Osteocyte (in vitro differentiated cells): Measurements from ENCODE around the gene KNG1. TPM values are rescaled to one million over a fixed set of nuclear protein-coding genes. Genes with fewer than 3 reads are reported as not detected.

Experiments
- DNase-seq: peaks from one replicate; pipeline ENCODE4 v3.0.0; 2021; ENCODE audit warnings: mixed read lengths; ENCODE audit not compliant: unreplicated experiment; ENCODE audit errors: extremely low spot score
- H3K27ac Mint-ChIP-seq: one replicate; pipeline ENCODE4 v1.8.0; 2021; ENCODE audit warnings: mild to moderate bottlenecking, mixed read lengths; ENCODE audit not compliant: unreplicated experiment
- H3K27me3 Mint-ChIP-seq: one replicate; pipeline ENCODE4 v1.8.0; 2021; ENCODE audit warnings: mixed read lengths; ENCODE audit not compliant: unreplicated experiment
- H3K36me3 Mint-ChIP-seq: one replicate; pipeline ENCODE4 v1.8.0; 2021; ENCODE audit warnings: mixed read lengths; ENCODE audit not compliant: unreplicated experiment
- H3K4me1 Mint-ChIP-seq: one replicate; pipeline ENCODE4 v1.8.0; 2021; ENCODE audit warnings: mixed read lengths; ENCODE audit not compliant: unreplicated experiment
- H3K4me3 Mint-ChIP-seq: one replicate; pipeline ENCODE4 v1.8.0; 2021; ENCODE audit warnings: mild to moderate bottlenecking, moderate library complexity, mixed read lengths; ENCODE audit not compliant: unreplicated experiment
- H3K9me3 Mint-ChIP-seq: one replicate; pipeline ENCODE4 v1.8.0; 2021; ENCODE audit warnings: mixed read lengths; ENCODE audit not compliant: unreplicated experiment
- total RNA-seq: library from RNA; stranded (reverse); gene quantifications from 2 replicates; pipeline ENCODE4 v1.2.1, GENCODE V29; 2021
- TF ChIP-seq, protein P1 (sequence below): fragments of 200-600 bp; sonication (generic); IDR thresholded peaks from 2 replicates; pipeline ENCODE4 v1.5.0; 2021; ENCODE audit warnings: antibody characterized with exemption, mild to moderate bottlenecking, moderate library complexity

Gene KNG1
- total RNA-seq, 1 donor from 2014 or later, result not detected

GRCh38 chr3:186783731-186784515 is 66.8 kb downstream of the KNG1 start:
- peaks cover 48% of the 10 kb centered on the region for H3K36me3 Mint-ChIP-seq

DNA sequence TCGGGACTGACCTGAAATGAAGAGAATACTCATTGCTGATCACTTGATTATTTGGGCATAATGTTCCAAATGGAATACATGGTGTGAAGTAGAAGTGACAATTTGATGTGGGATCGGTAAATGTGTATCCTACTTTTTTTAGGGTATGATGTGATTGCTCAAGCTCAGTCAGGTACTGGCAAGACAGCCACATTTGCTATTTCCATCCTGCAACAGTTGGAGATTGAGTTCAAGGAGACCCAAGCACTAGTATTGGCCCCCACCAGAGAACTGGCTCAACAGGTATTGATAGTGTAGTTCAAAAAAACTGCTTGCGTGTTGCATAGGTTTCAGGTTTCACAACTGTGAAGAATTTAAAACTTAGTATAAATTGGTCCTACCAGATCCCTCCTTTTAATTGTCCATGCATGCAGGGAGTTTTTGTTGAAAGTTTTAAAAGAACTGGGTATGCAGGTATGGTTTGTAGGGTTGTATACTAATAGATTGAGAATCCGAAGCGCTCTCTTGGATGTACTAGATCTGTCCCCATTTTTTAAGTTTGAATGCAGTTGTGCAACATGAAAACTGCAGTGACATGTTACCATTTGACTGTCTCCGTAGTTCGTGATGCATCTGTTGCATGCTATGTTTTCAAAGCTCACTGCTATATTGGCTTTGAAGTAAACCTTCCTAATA is 67.8 kb downstream of the KNG1 start:
- Mint-ChIP-seq H3K4me3 (peak overlapping the region; percentile 96), H3K27ac (peak overlapping the region; percentile 100), H3K36me3 (peaks cover 57% of the 10 kb centered on the region), H3K27me3 (no peaks in the 10 kb centered on the region), H3K9me3 (no peaks in the 10 kb centered on the region), H3K4me1 (peaks cover 57% of the 10 kb centered on the region)
- DNase-seq, result no peak
- TF ChIP-seq, protein P1, sequence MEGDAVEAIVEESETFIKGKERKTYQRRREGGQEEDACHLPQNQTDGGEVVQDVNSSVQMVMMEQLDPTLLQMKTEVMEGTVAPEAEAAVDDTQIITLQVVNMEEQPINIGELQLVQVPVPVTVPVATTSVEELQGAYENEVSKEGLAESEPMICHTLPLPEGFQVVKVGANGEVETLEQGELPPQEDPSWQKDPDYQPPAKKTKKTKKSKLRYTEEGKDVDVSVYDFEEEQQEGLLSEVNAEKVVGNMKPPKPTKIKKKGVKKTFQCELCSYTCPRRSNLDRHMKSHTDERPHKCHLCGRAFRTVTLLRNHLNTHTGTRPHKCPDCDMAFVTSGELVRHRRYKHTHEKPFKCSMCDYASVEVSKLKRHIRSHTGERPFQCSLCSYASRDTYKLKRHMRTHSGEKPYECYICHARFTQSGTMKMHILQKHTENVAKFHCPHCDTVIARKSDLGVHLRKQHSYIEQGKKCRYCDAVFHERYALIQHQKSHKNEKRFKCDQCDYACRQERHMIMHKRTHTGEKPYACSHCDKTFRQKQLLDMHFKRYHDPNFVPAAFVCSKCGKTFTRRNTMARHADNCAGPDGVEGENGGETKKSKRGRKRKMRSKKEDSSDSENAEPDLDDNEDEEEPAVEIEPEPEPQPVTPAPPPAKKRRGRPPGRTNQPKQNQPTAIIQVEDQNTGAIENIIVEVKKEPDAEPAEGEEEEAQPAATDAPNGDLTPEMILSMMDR, result no peak

More at GRCh38 chr3:186783731-186784515, 66.8 kb downstream of the KNG1 start:
- Mint-ChIP-seq H3K27ac (peak overlapping the region; percentile 100), H3K27me3 (no peaks in the 10 kb centered on the region), H3K4me1 (peaks cover 53% of the 10 kb centered on the region), H3K9me3 (no peaks in the 10 kb centered on the region), H3K4me3 (peak overlapping the region; percentile 96)
- TF ChIP-seq, protein P1, result no peak
- peak; percentile 95 for DNase-seq

DNA sequence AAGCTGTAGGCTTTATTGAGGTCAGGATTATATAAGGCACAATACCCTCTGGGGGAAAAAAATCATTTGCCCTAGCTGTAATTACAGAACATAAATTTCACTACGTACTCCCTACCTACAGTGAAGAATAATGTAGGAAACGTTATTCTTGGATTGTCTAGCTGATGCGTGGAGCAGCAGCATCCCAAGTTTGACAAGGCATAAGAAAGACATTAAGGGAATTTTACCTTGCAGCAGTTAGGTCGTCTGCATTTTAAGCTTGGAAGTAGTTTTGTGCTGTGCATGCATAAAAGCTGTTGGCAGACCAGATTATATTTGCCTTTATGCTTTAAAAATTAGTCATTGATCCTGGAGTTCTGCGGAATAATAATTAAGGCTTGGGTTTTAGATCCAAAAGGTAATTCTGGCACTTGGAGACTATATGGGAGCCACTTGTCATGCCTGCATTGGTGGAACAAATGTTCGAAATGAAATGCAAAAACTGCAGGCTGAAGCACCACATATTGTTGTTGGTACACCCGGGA is 68.4 kb downstream of the KNG1 start:
- Mint-ChIP-seq H3K27me3 (no peaks in the 10 kb centered on the region), H3K4me3 (peak overlapping the region; percentile 96), H3K9me3 (no peaks in the 10 kb centered on the region), H3K4me1 (peaks cover 57% of the 10 kb centered on the region), H3K27ac (peak overlapping the region; percentile 100), H3K36me3 (peaks cover 61% of the 10 kb centered on the region)
- TF ChIP-seq, protein P1, result no peak
- DNase-seq, result no peak

- Mint-ChIP-seq H3K4me3 (peak overlapping the region; percentile 39), H3K9me3 (no peaks in the 10 kb centered on the region), H3K27ac (peak overlapping the region; percentile 100), H3K4me1 (peaks cover 55% of the 10 kb centered on the region), H3K27me3 (no peaks in the 10 kb centered on the region), H3K36me3 (peaks cover 61% of the 10 kb centered on the region)
- DNase-seq, result no peak
- TF ChIP-seq, protein P1, result no peak
These were observed 69.8 kb downstream of the KNG1 start for GRCh38 chr3:186786922-186787321.
